SHP77 treated with DMSO at 0.1 percent for 48 hours (cell line): ENCODE data around the gene SF3A1.
"Not testable (repeated sequence)": the region's sequence is repeated elsewhere in the genome, so short reads cannot be mapped to it uniquely, and the experiment has no call there.

Source experiments
- DNase-seq: peaks from one replicate; lab custom pipeline; 2025; lab: John Stamatoyannopoulos, UW

The SF3A1 gene

GRCh38 chr22:30356449-30357235 lies at the start of gene SF3A1, which contains the start of gene CCDC157:
SF3A1 (minus strand) TSS chr22:30356894; CDS start chr22:30356792, 102 bp downstream.
CCDC157 (plus strand) TSS chr22:30357007; CDS start chr22:30366001, 8,994 bp downstream.
- peak; percentile 86 for DNase-seq

GRCh38 chr22:30406400-30406799 lies 49.7 kb upstream of the SF3A1 start:
- no peak for DNase-seq

GRCh38 chr22:30405731-30406130 lies 49.0 kb upstream of the SF3A1 start:
- no peak for DNase-seq

- DNase-seq, result no peak
Measured at GRCh38 chr22:30404307-30404706, 47.6 kb upstream of the SF3A1 start.

- not testable (repeated sequence) for DNase-seq
Measured at GRCh38 chr22:30402766-30403104, 46.0 kb upstream of the SF3A1 start.

- DNase-seq, result no peak
Measured at GRCh38 chr22:30402028-30402765, 45.5 kb upstream of the SF3A1 start.

GRCh38 chr22:30401024-30401423 lies 44.3 kb upstream of the SF3A1 start:
- DNase-seq, result not testable (repeated sequence)

- no peak for DNase-seq
Measured at GRCh38 chr22:30400159-30400558, 43.5 kb upstream of the SF3A1 start.

- DNase-seq, result no peak
Measured at GRCh38 chr22:30399718-30400117, 43.0 kb upstream of the SF3A1 start.

- no peak for DNase-seq
Measured at GRCh38 chr22:30398685-30399680, 42.3 kb upstream of the SF3A1 start.

GRCh38 chr22:30397656-30398635 lies 41.3 kb upstream of the SF3A1 start:
- no peak for DNase-seq

GRCh38 chr22:30396871-30397655 lies 40.4 kb upstream of the SF3A1 start, which contains the start of gene SEC14L2:
SEC14L2 (plus strand) TSS chr22:30397018; CDS start chr22:30397117, 99 bp downstream.
- no peak for DNase-seq

- DNase-seq, result no peak
Measured at GRCh38 chr22:30393885-30394284, 37.2 kb upstream of the SF3A1 start.

- DNase-seq, result no peak
Measured at GRCh38 chr22:30393322-30393680, 36.6 kb upstream of the SF3A1 start.

GRCh38 chr22:30392661-30393321 lies 36.1 kb upstream of the SF3A1 start:
- no peak for DNase-seq

GRCh38 chr22:30390974-30391691 lies 34.4 kb upstream of the SF3A1 start:
- peak; percentile 50 for DNase-seq

- no peak for DNase-seq
Measured at GRCh38 chr22:30386960-30387827, 30.5 kb upstream of the SF3A1 start, which contains the start of gene RNF215. RNF215 (minus strand) TSS chr22:30387411; CDS start chr22:30387313, 98 bp downstream.

- DNase-seq, result no peak
Measured at GRCh38 chr22:30386608-30386959, 29.9 kb upstream of the SF3A1 start.
